GM18873 (cell line): ENCODE results near the gene KNL1.
"Not testable (repeated sequence)": the region's sequence is repeated elsewhere in the genome, so short reads cannot be mapped to it uniquely, and the experiment has no call there.

Experiments
- ATAC-seq: cut with Tn5 transposase; IDR thresholded peaks from one replicate; pipeline ENCODE4 v1.9.1; 2021; ENCODE audit warnings: mild to moderate bottlenecking, moderate library complexity, moderate number of reproducible peaks; ENCODE audit not compliant: unreplicated experiment, low FRiP score

Gene KNL1, protein sequence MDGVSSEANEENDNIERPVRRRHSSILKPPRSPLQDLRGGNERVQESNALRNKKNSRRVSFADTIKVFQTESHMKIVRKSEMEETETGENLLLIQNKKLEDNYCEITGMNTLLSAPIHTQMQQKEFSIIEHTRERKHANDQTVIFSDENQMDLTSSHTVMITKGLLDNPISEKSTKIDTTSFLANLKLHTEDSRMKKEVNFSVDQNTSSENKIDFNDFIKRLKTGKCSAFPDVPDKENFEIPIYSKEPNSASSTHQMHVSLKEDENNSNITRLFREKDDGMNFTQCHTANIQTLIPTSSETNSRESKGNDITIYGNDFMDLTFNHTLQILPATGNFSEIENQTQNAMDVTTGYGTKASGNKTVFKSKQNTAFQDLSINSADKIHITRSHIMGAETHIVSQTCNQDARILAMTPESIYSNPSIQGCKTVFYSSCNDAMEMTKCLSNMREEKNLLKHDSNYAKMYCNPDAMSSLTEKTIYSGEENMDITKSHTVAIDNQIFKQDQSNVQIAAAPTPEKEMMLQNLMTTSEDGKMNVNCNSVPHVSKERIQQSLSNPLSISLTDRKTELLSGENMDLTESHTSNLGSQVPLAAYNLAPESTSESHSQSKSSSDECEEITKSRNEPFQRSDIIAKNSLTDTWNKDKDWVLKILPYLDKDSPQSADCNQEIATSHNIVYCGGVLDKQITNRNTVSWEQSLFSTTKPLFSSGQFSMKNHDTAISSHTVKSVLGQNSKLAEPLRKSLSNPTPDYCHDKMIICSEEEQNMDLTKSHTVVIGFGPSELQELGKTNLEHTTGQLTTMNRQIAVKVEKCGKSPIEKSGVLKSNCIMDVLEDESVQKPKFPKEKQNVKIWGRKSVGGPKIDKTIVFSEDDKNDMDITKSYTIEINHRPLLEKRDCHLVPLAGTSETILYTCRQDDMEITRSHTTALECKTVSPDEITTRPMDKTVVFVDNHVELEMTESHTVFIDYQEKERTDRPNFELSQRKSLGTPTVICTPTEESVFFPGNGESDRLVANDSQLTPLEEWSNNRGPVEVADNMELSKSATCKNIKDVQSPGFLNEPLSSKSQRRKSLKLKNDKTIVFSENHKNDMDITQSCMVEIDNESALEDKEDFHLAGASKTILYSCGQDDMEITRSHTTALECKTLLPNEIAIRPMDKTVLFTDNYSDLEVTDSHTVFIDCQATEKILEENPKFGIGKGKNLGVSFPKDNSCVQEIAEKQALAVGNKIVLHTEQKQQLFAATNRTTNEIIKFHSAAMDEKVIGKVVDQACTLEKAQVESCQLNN (N-terminal part only)

DNA sequence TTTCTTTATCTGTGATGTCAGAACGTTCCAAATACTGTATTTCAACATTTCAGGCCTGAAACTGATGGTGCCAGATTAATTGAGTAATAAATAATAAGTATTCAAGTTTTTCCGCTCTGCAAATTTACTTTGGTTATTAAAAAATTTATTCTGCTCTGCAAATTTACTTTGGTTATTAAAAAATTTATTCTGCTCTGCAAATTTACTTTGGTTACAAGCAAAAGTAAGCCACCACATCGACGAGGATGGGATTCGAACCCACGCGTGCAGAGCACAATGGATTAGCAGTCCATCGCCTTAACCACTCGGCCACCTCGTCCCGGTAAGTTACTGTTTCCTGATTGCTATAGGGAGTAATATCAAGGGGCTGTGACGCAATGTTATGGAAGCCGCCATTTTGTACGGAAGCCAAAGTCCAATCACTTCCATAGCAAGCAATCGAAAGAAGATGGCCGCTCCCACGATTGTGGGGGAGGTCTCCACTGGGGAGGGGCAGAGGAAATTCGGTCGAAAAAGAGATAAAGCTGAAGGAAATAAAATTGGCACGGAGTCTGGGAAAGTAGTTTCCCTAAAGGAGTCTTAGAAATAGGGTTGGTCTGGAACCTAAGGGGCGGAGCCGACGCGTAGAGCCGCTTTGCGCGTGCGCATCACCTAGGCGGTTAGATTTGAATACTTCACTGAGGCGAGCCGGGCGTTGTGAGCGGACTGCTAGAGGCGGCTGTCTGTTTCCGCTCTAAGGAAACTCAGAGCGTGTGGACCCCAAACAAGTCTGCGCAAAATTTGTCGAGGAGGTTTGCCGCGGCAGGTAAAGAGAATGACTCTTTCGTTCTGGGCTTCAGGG, at the start of gene KNL1:
Gene KNL1, plus strand, starts transcription at position 662 of the 841 bp plus-strand sequence. CDS start 8,683 bp downstream, outside the sequence.
- peak; percentile 68 for ATAC-seq

DNA sequence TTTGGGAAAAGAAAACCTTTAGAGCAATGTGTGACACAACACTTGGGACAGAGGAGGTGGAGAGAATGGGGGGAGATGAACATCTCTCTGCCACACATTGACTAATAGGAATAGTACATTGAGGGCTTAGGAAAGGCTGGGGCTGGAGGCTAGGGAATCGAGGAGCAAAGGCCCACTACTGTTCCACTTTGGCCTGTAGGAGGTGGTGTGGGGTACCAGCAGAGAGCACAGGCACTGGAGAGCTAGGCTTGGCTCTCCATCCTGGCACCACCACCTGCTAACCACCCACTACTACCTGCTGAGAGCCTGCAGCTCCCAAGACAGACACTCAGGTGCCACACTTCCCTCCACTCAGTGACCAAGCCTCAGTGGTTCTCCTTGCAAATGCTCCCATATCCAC, 48.6 kb upstream of the KNL1 start:
- no peak for ATAC-seq

DNA sequence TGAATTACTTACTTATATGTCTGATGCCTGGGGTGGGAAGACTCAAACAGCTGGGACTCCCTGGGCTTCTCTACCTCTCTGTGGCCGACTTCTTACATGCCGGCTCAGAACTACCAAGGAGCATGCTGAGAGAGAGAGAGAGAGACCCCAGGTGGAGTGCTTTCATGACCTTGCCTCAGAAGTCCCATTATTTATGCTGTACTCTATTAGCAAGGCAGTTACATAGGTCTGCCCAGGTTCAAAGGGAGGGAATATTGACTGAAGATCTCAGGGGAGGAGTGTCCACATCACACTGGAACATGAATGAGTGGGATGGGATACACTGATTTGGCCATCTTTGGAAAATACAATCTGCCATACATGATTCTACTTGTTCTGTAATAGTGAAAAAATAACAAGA, 45.4 kb upstream of the KNL1 start:
- ATAC-seq: no peak

DNA sequence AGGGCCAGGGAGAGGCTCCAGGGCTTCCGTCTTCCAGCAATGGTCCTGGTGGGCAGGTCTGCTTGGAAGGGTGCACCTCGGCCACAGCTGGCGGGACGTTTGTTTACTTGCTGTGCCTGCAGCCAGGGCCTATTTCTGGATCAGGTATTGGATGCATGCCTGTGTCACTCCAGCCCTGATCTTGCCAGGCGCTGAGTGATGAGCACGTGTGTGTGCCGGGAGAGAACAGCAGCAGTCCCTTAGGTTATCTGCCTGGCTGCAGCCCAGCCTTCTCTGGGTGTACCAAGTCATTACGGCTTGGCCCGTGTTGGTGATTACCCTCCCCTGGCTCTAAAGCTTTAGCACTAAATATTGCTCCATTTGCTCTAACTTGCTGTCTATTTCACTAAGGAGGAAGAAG, 44.2 kb upstream of the KNL1 start:
- ATAC-seq: no peak

DNA sequence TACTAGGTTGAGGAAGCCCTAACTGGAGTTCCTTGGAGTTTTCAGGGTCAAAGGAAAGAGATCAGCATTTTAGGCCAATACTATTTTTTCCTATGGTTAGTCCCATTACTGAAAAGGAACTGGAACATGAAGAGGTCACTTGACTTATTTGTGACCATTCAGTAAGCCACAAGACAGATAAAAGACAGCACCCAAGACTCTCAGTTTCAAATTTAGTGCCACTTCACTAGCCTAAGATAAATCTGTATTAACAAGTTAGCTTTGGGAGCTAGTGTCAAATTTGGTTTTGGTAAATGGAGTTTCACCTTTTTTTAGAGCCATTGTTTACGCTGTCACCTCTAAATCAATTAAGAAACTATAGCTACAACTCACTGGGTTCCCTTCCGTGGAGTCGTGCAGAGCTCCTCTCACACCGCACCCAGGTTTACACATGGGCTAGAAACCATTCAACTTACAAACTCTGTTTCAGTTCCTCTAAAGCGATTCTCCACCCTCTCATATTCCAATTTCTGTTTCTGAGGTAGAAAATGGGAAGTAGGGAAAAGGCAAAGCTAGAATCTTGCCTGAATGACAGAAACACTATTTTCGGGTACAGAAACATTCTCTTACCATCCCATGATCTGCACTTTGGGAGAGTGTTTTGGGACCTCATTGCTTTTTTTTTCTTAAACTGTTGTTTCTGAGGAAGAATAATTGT, 43.6 kb upstream of the KNL1 start:
- ATAC-seq: peak; percentile 47

DNA sequence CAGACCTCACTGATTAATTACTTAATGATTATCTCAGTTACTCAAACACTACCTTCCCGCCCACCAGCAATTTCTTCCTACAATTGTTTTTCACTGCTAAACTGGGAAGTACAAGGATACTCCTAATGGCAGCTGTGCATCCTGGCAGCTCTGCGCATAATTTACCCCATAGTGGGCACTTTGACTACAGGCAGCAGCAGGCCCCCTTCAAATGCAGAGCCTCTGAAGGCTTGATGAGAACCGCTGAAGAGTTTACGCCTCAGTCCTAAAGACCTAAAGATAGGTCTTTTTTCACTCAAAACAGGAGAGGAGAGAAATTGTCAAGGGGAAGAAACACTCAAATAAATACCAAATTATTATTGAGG, 39.9 kb upstream of the KNL1 start:
- ATAC-seq: no peak

DNA sequence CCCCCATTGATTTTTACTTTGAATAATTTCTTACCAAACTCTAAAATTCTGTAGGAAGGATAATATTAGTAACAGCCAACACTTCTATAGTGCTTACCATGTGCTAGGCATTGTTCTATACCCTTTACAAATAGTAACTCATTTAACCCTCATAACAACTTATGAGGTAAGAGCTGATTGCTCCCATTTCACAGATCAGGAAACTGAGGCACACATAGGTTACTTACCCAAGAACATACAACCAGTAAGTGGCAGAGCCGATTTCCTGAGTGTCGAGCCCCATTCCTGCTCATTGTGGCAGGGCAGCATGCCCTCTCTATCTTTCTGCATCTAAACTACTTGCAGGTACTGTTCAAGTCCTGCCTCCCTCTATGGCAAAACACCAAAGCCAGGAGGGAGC, 38.2 kb upstream of the KNL1 start:
- no peak for ATAC-seq

DNA sequence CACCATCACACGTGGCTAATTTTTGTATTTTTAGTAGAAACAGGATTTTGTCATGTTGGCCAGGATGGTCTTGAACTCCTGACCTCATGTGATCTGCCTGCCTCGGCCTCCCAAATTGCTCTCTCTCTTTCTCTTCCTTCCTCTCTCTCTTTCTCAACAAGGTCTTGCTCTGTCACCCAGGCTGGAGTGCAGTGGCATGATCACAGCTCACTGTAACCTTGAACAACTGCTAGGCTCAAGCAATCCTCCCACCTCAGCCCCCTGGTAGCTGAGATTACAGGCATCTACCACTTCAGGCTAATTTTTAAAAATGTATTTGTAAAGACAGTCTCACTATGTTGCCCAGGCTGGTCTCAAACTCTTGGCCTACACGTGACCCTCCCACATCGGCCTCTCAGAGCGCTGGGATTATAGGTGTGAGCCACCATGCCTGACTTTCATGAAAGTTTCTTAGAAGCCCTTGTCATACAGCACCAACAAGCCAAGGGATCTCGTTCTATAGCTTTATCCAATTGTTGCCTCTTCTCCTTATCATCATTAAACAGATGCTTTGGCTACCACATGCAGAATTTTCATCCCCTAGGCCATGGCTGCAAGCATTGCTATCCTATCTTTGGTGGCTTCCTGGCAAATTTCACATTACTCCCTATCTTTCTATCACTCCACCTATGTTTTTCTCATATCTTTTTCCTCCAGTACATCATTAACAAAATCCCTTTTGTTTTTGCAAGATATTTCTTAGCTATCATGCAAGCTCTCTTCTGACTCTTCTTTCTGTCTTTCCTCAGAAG, 34.9 kb upstream of the KNL1 start:
- no peak for ATAC-seq

DNA sequence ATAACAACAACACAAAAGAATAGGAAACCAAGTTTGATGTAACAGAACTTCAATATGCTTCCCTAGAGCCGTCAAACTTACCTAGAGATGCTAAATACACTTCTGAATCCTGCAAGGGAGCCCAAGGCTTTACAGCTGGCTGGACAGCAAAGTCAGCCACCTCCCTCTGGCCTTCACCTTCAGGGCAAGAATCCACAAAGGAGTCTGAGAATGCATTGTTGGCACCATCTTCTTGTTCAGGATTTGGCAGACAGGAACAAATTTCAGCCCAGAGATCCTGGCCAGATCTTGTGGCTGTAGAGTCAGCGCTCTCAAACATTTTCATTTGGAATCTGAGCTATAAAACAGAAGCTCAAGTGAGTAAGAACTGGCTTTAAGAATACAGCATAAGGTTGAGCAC, 31.4 kb upstream of the KNL1 start:
- no peak for ATAC-seq

DNA sequence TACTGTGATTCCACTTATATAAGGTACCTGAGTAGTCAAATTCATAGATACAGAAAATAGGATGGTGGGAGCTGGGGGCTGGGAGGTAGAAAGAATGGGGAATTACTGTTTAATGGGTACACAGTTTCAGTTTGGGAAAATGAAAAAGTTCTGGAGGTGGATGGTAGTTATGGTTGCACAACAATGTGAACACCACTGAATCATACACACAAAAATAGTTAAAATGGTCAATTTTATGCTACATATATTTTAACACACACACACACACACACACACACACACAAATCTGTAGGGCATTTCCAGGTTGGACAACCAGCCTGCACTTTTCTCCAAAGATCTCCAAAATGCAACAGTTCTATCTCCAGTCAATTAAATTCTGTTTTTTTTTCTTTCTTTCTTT, 30.6 kb upstream of the KNL1 start:
- no peak for ATAC-seq

DNA sequence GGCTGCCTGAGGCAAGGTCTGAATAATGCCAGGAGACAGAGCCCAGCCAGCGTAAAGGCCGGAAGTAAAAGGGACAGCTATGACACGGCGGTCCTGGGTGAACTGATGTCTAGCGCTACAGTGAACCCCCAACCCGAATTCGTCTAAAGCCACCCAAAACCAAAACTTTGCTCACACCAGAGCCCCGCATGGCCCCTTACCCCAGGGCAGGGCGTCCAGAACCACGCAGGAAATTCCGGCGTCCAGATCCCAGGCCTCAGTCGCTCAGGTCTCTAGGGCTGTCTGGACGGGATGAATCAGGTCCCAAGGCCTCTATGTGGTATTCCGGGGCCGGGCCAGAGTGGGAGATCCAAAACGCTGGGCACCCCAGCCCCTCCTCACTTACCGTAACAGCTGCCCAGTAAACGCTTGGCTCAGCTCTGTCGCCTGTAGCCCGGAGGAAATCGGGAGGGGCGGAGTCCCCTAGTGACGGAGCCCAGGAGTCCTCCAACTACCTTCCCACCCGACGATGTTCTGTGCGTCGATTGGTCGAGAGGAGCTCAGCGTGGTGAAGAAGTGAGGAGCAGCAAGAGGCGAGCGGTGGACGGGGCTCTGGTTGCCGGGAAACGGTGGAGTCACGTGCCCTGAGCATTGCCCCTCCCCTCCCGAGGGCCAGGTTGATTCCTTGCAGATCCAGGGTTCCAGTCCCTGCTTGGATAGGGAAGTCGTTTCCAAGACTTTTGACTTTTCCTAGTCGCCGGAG, 29.3 kb upstream of the KNL1 start, which contains the start of gene CCDC32:
Gene CCDC32, minus strand, starts transcription at position 452 of the 742 bp plus-strand sequence. CDS start 2,027 bp downstream, outside the sequence.
- ATAC-seq: peak; percentile 96

DNA sequence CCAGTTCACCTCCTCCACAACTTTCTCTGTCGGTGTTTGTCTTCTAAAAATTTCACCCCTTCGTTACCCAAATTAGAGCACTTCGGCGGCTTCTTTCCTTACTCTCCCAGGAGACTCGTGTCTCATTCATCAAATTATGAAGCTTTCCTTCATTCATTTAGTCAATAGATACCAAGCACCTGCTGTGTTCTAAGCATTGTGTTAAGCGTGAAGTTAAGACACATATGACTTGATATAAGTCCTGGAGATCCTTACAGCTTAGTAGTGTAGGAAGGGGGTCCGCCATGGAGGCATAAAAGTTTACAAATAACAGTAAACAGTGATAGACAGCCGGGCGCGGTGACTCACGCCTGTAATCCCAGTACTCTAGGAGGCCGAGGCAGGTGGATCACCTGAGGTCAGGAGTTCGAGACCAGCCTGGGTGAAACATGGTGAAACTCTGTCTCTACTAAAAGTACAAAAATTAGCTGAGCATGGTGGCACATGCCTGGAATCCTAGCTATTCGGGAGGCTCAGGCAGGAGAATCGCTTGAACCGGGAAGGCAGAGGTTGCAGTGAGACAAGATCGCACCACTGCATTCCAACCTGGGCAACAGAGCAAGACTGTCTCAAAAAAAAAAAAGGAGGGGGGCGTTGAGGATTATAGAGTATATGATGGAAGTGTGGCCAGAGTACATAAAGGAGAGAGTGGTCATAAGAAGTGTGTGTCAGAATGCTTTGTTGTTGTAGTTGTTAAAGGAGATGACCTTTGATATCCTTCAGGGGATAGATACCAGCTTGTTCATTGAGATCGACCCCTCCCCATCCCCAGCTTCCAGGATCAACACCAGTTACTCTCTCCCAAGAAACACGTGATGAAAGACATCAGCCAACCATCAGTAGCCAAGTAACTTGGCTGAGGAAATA, 28.5 kb upstream of the KNL1 start:
- ATAC-seq: no peak

DNA sequence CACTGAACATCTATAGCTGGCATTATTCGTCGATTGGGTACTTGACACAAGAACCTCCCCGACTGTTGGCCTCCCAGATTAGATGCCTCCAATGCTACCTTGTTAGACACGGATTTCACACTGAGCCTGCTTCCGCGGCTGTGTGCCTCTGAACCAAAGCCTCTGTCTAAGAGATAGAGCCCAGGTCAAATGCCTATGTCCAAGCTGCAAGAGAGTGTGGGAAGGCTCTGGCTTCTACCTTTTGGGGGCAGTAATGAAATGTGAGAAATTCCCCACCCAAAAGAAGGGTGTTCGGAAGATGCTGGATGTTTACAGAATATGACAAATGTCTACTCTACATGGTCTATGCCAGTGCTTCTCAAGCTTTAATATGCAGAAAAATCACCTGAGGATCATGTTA, 26.9 kb upstream of the KNL1 start:
- no peak for ATAC-seq

DNA sequence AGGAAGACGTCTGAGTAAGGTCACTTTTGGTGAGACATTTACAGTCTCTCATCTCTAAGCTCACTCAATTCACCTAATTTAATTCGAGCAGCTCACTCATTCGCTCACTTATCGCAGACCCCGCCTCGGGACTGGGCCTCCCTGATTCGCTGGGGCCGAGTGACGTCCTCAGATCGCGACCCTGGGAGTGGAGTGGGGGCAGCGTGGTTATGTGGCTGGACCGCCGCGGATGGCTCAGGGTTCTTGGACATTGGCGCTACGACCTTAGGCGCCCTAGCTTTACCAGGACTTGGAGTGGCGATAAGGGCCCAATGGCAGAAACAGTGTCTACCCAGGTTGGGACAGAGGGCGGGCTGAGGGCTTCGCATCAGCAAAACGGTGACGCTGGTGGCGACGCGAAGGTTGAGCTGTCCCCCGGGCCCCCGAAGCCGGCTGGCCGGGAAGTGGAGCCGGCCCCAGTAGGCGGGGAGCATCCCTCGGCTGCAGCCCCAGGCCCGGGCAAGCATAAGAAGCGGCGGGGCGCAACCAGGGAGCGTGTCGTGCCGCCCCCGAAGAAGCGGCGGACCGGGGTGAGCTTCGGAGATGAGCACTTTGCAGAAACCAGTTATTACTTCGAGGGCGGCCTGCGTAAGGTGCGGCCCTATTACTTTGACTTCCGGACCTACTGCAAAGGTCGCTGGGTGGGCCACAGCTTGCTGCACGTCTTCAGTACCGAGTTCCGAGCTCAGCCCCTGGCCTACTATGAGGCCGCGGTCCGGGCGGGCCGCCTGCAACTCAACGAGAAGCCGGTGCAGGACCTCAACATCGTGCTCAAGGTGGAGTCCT, 24.7 kb upstream of the KNL1 start, which contains the start of gene RPUSD2:
Gene RPUSD2, plus strand, starts transcription at position 171 of the 825 bp plus-strand sequence. Its CDS starts 39 bp downstream, at position 210.
- no peak for ATAC-seq

DNA sequence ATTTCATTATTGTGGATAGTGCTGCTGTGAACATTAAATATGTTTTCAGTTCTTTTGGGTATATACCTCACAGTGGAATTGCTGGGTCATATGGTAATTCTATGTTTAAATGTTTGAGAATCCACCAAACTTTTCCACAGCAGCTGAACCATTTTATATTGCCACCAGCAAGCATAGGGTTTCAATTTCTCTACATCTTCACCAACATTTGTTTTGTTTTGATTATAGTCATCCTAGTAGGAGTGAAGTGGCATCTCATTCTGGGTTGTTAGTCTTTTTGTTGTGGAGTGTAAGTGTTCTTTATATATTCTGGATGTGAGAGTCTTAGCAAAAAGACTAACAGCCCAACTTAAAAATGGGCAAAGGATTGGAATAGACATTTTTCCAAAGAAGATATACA, 18.9 kb upstream of the KNL1 start:
- no peak for ATAC-seq

DNA sequence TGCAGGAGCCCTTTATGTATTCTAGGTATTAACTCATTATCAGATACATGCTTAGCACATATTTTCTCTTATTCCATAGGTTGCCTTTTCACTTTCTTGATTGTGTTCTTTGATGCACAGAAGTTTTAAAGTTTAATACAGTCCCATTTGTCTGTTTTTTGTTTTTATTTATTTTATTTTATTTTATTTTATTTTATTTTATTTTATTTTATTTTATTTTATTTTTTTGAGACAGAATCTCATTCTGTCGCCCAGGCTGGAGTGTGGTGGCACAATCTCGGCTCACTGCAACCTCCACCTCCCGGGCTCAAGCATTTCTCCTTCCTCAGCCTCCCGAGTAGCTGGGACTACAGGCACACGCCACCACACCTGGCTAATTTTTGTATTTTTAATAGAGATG, 17.1 kb upstream of the KNL1 start:
- ATAC-seq: not testable (repeated sequence)
